WTC11 (cell line): ENCODE data around the gene TNS2. TPM values are rescaled to one million over a fixed set of nuclear protein-coding genes. Genes with fewer than 3 reads are reported as not detected.

Source experiments
- ATAC-seq: fragments of 200-7000 bp; cut with Tn5 transposase; 2 replicates; pipeline ENCODE4 v1.10.0; 2021; ENCODE audit warnings: mild to moderate bottlenecking, moderate library complexity
- CTCF ChIA-PET: fragments of 300-600 bp; sonication (Branson Sonifier 250); formaldehyde crosslinking; loops from one replicate; lab custom pipeline; 2021; ENCODE audit warnings: antibody characterized with exemption; lab: Charles Lee
- POLR2A ChIA-PET: fragments of 350-600 bp; sonication (Branson Sonifier 250); formaldehyde crosslinking; loops from one replicate; lab custom pipeline; 2021; ENCODE audit warnings: antibody characterized with exemption; lab: Charles Lee
- DNase-seq: peaks from one replicate; pipeline ENCODE4 v3.0.0; 2021; ENCODE audit warnings: low spot score
- H3K27ac Mint-ChIP-seq: 2 replicates; pipeline ENCODE4 v1.8.0; 2021; ENCODE audit warnings: mixed read lengths
- H3K27me3 Mint-ChIP-seq: 2 replicates; pipeline ENCODE4 v1.8.0; 2021; ENCODE audit warnings: low read depth, mild to moderate bottlenecking, moderate library complexity, mixed read lengths
- H3K36me3 Mint-ChIP-seq: 2 replicates; pipeline ENCODE4 v1.8.0; 2021; ENCODE audit warnings: mixed read lengths
- H3K4me1 Mint-ChIP-seq: 2 replicates; pipeline ENCODE4 v1.8.0; 2022; ENCODE audit warnings: mixed read lengths
- H3K4me3 Mint-ChIP-seq: 2 replicates; pipeline ENCODE4 v1.8.0; 2021; ENCODE audit warnings: mild to moderate bottlenecking, moderate library complexity, mixed read lengths
- H3K9me3 Mint-ChIP-seq: 2 replicates; pipeline ENCODE4 v1.8.0; 2021; ENCODE audit warnings: mixed read lengths
- CREB1 ChIP-seq: sonication (generic); formaldehyde crosslinking; IDR thresholded peaks from 2 replicates; pipeline ENCODE4 v1.8.0; 2023; ENCODE audit warnings: mild to moderate bottlenecking, missing genetic modification reagents
- ETV6 ChIP-seq: sonication (generic); formaldehyde crosslinking; IDR thresholded peaks from 2 replicates; pipeline ENCODE4 v1.8.1; 2022; ENCODE audit warnings: mild to moderate bottlenecking, missing genetic modification reagents
- JUN ChIP-seq: sonication (generic); formaldehyde crosslinking; IDR thresholded peaks from 2 replicates; pipeline ENCODE4 v1.8.0; 2023; ENCODE audit warnings: mild to moderate bottlenecking, missing genetic modification reagents
- KAT7 ChIP-seq: sonication (generic); formaldehyde crosslinking; IDR thresholded peaks from 2 replicates; pipeline ENCODE4 v1.8.1; 2023; ENCODE audit warnings: missing genetic modification reagents, mild to moderate bottlenecking, borderline replicate concordance
- TCF7 ChIP-seq: sonication (generic); formaldehyde crosslinking; IDR thresholded peaks from 2 replicates; pipeline ENCODE4 v1.8.0; 2022; ENCODE audit warnings: mild to moderate bottlenecking, low read depth, missing genetic modification reagents, moderate library complexity
- TEAD4 ChIP-seq: sonication (generic); formaldehyde crosslinking; IDR thresholded peaks from 2 replicates; pipeline ENCODE4 v1.8.0; 2022; ENCODE audit warnings: mild to moderate bottlenecking, missing genetic modification reagents
- ZNF671 ChIP-seq: fragments of 250-450 bp; sonication (Bioruptor Pico); IDR thresholded peaks from 2 replicates; pipeline ENCODE4 v1.8.0; 2021; ENCODE audit warnings: mild to moderate bottlenecking
- total RNA-seq: library from RNA; stranded (reverse); gene quantifications from 3 replicates; pipeline ENCODE4 v1.2.3, GENCODE V29; 2021
- TF ChIP-seq, protein P1 (sequence below): sonication (generic); formaldehyde crosslinking; conservative IDR thresholded peaks from 2 replicates; pipeline ENCODE4 v1.8.1; 2023; ENCODE audit warnings: mild to moderate bottlenecking, low read depth, missing genetic modification reagents, moderate library complexity
- TF ChIP-seq, protein P2 (sequence below): sonication (generic); formaldehyde crosslinking; IDR thresholded peaks from 2 replicates; pipeline ENCODE4 v1.8.1; 2022; ENCODE audit warnings: mild to moderate bottlenecking, moderate library complexity, missing genetic modification reagents
- TF ChIP-seq, protein P3 (sequence below): sonication (generic); formaldehyde crosslinking; IDR thresholded peaks from 2 replicates; pipeline ENCODE4 v1.8.1; 2023; ENCODE audit warnings: mild to moderate bottlenecking, missing genetic modification reagents
- TF ChIP-seq, protein P4 (sequence below): sonication (generic); formaldehyde crosslinking; IDR thresholded peaks from 2 replicates; pipeline ENCODE4 v1.8.1; 2023; ENCODE audit warnings: mild to moderate bottlenecking, missing genetic modification reagents, borderline replicate concordance
- TF ChIP-seq, protein P5 (sequence below): fragments of 250-450 bp; sonication (Bioruptor Pico); IDR thresholded peaks from 2 replicates; pipeline ENCODE4 v2.1.2; 2022; ENCODE audit warnings: mild to moderate bottlenecking, moderate library complexity
- TF ChIP-seq, protein P6 (sequence below): sonication (generic); formaldehyde crosslinking; IDR thresholded peaks from 2 replicates; pipeline ENCODE4 v1.8.0; 2023; ENCODE audit warnings: missing genetic modification reagents
- TF ChIP-seq, protein P7 (sequence below): sonication (generic); formaldehyde crosslinking; IDR thresholded peaks from 2 replicates; pipeline ENCODE4 v1.8.1; 2022; ENCODE audit warnings: missing genetic modification reagents, borderline replicate concordance

The TNS2 gene
- total RNA-seq, 1 experiment from 2014 or later: 7.7 TPM

DNA sequence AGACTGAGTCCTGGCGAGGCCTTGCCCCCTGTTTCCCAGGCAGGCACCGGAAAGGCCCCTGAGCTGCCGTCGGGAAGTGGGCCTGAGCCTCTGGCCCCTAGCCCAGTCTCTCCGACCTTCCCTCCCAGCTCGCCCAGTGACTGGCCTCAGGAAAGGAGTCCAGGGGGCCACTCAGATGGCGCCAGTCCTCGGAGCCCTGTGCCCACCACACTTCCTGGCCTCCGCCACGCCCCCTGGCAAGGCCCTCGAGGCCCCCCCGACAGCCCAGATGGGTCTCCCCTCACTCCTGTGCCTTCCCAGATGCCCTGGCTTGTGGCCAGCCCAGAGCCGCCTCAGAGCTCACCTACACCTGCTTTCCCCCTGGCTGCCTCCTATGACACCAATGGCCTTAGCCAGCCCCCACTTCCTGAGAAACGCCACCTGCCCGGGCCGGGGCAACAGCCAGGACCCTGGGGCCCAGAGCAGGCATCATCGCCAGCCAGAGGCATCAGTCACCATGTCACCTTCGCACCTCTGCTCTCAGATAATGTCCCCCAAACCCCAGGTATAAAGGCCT lies 10.9 kb downstream of the TNS2 start:
- no peak for TF ChIP-seq CREB1 (CRISPR knock-in tag)
- TF ChIP-seq, protein P1, sequence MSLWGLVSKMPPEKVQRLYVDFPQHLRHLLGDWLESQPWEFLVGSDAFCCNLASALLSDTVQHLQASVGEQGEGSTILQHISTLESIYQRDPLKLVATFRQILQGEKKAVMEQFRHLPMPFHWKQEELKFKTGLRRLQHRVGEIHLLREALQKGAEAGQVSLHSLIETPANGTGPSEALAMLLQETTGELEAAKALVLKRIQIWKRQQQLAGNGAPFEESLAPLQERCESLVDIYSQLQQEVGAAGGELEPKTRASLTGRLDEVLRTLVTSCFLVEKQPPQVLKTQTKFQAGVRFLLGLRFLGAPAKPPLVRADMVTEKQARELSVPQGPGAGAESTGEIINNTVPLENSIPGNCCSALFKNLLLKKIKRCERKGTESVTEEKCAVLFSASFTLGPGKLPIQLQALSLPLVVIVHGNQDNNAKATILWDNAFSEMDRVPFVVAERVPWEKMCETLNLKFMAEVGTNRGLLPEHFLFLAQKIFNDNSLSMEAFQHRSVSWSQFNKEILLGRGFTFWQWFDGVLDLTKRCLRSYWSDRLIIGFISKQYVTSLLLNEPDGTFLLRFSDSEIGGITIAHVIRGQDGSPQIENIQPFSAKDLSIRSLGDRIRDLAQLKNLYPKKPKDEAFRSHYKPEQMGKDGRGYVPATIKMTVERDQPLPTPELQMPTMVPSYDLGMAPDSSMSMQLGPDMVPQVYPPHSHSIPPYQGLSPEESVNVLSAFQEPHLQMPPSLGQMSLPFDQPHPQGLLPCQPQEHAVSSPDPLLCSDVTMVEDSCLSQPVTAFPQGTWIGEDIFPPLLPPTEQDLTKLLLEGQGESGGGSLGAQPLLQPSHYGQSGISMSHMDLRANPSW (CRISPR knock-in tag): no peak
- TF ChIP-seq, protein P2, sequence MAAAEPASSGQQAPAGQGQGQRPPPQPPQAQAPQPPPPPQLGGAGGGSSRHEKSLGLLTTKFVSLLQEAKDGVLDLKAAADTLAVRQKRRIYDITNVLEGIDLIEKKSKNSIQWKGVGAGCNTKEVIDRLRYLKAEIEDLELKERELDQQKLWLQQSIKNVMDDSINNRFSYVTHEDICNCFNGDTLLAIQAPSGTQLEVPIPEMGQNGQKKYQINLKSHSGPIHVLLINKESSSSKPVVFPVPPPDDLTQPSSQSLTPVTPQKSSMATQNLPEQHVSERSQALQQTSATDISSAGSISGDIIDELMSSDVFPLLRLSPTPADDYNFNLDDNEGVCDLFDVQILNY (CRISPR knock-in tag): no peak
- TF ChIP-seq, protein P3, sequence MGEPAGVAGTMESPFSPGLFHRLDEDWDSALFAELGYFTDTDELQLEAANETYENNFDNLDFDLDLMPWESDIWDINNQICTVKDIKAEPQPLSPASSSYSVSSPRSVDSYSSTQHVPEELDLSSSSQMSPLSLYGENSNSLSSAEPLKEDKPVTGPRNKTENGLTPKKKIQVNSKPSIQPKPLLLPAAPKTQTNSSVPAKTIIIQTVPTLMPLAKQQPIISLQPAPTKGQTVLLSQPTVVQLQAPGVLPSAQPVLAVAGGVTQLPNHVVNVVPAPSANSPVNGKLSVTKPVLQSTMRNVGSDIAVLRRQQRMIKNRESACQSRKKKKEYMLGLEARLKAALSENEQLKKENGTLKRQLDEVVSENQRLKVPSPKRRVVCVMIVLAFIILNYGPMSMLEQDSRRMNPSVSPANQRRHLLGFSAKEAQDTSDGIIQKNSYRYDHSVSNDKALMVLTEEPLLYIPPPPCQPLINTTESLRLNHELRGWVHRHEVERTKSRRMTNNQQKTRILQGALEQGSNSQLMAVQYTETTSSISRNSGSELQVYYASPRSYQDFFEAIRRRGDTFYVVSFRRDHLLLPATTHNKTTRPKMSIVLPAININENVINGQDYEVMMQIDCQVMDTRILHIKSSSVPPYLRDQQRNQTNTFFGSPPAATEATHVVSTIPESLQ (CRISPR knock-in tag): no peak
- TF ChIP-seq KAT7 (CRISPR knock-in tag): no peak
- TF ChIP-seq, protein P4, sequence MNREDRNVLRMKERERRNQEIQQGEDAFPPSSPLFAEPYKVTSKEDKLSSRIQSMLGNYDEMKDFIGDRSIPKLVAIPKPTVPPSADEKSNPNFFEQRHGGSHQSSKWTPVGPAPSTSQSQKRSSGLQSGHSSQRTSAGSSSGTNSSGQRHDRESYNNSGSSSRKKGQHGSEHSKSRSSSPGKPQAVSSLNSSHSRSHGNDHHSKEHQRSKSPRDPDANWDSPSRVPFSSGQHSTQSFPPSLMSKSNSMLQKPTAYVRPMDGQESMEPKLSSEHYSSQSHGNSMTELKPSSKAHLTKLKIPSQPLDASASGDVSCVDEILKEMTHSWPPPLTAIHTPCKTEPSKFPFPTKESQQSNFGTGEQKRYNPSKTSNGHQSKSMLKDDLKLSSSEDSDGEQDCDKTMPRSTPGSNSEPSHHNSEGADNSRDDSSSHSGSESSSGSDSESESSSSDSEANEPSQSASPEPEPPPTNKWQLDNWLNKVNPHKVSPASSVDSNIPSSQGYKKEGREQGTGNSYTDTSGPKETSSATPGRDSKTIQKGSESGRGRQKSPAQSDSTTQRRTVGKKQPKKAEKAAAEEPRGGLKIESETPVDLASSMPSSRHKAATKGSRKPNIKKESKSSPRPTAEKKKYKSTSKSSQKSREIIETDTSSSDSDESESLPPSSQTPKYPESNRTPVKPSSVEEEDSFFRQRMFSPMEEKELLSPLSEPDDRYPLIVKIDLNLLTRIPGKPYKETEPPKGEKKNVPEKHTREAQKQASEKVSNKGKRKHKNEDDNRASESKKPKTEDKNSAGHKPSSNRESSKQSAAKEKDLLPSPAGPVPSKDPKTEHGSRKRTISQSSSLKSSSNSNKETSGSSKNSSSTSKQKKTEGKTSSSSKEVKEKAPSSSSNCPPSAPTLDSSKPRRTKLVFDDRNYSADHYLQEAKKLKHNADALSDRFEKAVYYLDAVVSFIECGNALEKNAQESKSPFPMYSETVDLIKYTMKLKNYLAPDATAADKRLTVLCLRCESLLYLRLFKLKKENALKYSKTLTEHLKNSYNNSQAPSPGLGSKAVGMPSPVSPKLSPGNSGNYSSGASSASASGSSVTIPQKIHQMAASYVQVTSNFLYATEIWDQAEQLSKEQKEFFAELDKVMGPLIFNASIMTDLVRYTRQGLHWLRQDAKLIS (CRISPR knock-in tag): no peak
- TF ChIP-seq TEAD4 (CRISPR knock-in tag): no peak
- no peak for TF ChIP-seq ZNF671 (CRISPR knock-in tag)
- TF ChIP-seq, protein P5, sequence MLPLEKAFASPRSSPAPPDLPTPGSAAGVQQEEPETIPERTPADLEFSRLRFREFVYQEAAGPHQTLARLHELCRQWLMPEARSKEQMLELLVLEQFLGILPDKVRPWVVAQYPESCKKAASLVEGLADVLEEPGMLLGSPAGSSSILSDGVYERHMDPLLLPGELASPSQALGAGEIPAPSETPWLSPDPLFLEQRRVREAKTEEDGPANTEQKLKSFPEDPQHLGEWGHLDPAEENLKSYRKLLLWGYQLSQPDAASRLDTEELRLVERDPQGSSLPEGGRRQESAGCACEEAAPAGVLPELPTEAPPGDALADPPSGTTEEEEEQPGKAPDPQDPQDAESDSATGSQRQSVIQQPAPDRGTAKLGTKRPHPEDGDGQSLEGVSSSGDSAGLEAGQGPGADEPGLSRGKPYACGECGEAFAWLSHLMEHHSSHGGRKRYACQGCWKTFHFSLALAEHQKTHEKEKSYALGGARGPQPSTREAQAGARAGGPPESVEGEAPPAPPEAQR (CRISPR knock-in tag): no peak
- TF ChIP-seq ETV6 (CRISPR knock-in tag): no peak
- TF ChIP-seq, protein P6, sequence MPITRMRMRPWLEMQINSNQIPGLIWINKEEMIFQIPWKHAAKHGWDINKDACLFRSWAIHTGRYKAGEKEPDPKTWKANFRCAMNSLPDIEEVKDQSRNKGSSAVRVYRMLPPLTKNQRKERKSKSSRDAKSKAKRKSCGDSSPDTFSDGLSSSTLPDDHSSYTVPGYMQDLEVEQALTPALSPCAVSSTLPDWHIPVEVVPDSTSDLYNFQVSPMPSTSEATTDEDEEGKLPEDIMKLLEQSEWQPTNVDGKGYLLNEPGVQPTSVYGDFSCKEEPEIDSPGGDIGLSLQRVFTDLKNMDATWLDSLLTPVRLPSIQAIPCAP (CRISPR knock-in tag): no peak
- TF ChIP-seq, protein P7, sequence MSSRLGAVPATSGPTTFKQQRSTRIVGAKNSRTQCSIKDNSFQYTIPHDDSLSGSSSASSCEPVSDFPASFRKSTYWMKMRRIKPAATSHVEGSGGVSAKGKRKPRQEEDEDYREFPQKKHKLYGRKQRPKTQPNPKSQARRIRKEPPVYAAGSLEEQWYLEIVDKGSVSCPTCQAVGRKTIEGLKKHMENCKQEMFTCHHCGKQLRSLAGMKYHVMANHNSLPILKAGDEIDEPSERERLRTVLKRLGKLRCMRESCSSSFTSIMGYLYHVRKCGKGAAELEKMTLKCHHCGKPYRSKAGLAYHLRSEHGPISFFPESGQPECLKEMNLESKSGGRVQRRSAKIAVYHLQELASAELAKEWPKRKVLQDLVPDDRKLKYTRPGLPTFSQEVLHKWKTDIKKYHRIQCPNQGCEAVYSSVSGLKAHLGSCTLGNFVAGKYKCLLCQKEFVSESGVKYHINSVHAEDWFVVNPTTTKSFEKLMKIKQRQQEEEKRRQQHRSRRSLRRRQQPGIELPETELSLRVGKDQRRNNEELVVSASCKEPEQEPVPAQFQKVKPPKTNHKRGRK: no peak
- no peak for TF ChIP-seq TCF7 (CRISPR knock-in tag)
- TF ChIP-seq JUN (CRISPR knock-in tag): no peak
- no peaks in the 10 kb centered on the region for H3K9me3 Mint-ChIP-seq
- ATAC-seq: no peak
- peaks cover 65% of the 10 kb centered on the region for H3K27me3 Mint-ChIP-seq
- DNase-seq: no peak
- ChIA-PET POLR2A (no interaction called here), CTCF (interaction anchor here (0.9 to 11.2 kb wide), 9 partner anchors 11 to 153 kb away, joined by 4 to 474 read pairs (median 14); partner anchors contain the start of genes IGFBP6, SOAT2, SPRYD3 and TNS2)
- H3K27ac Mint-ChIP-seq: no peak overlapping the region
- no peaks in the 10 kb centered on the region for H3K36me3 Mint-ChIP-seq
- peaks cover 7% of the 10 kb centered on the region for H3K4me1 Mint-ChIP-seq
- no peak overlapping the region for H3K4me3 Mint-ChIP-seq
